Peyer's patch (tissue), 4 donors: ENCODE data around the gene B4GALNT4.

Source experiments
- POLR2A ChIP-seq, 2 donors: fragments of 450-650 bp; IDR thresholded peaks; one replicate each; pipeline ENCODE4 v1.5.1; 2017; ENCODE audit warnings: antibody characterized with exemption in 2 of 2, mild to moderate bottlenecking in 2 of 2, moderate library complexity in 2 of 2
- TF ChIP-seq, protein P1 (sequence below), 6 experiments: fragments of 450-650 bp in 4 of 6; fragments of 200-600 bp in 2 of 6; sonication (generic) in 1 of 6; IDR thresholded peaks; one replicate each; pipeline ENCODE4 v1.5.1; 2017 to 2019; ENCODE audit warnings: antibody characterized with exemption in 6 of 6, mild to moderate bottlenecking in 3 of 6, moderate library complexity in 1 of 6

DNA sequence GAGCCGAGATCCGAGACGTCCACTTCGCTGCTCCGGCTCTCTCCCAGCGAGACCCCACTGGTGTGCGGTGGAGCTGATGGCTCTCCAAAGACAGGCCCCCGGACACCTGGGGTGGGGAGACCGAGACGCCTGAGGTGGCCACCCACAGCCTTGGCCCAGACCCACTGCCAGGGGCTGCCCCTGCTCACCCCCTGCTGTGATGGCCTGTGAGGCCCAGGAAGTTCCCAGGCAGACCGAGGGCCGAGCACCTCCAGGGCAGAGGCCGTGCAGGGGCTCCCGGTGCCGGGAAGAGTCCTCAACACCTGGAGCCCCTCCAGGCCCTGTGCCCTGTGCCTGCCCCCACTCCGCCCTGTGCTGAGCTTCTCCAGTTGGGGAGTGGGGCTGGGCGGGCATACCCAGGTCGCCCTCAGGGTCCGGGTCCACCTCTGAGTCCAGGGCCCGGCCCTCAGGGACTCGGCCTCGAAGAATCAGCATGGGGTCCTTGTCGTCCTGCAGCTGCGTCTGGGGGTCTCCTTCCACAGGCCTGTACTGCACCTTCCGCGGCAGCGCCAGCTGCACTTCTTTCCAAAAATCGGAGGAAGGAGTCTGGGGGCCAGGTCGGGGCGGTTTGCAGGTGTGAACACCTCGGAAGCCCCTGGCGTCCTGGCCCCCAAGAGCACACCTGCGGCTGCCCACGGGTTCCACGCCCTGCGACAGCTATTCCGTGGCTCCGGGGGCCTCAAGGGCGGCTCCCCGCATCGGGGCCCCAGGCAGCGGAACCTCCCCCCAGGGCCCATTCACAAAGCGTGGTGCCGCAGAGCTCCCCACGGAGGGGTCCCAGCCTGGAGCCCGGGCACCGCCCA, 36.9 kb downstream of the B4GALNT4 start:
- no peak for TF ChIP-seq POLR2A (IDR thresholded peaks at IDR 0.05)
- TF ChIP-seq, protein P1, sequence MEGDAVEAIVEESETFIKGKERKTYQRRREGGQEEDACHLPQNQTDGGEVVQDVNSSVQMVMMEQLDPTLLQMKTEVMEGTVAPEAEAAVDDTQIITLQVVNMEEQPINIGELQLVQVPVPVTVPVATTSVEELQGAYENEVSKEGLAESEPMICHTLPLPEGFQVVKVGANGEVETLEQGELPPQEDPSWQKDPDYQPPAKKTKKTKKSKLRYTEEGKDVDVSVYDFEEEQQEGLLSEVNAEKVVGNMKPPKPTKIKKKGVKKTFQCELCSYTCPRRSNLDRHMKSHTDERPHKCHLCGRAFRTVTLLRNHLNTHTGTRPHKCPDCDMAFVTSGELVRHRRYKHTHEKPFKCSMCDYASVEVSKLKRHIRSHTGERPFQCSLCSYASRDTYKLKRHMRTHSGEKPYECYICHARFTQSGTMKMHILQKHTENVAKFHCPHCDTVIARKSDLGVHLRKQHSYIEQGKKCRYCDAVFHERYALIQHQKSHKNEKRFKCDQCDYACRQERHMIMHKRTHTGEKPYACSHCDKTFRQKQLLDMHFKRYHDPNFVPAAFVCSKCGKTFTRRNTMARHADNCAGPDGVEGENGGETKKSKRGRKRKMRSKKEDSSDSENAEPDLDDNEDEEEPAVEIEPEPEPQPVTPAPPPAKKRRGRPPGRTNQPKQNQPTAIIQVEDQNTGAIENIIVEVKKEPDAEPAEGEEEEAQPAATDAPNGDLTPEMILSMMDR (IDR thresholded peaks at IDR 0.05): no peak
